ENCODE measurements around the gene BEND7. TPM values are rescaled to one million over a fixed set of nuclear protein-coding genes. Genes with fewer than 3 reads are reported as not detected.
"Not testable (repeated sequence)": the region's sequence is repeated elsewhere in the genome, so short reads cannot be mapped to it uniquely, and the experiment has no call there.

The BEND7 gene, protein sequence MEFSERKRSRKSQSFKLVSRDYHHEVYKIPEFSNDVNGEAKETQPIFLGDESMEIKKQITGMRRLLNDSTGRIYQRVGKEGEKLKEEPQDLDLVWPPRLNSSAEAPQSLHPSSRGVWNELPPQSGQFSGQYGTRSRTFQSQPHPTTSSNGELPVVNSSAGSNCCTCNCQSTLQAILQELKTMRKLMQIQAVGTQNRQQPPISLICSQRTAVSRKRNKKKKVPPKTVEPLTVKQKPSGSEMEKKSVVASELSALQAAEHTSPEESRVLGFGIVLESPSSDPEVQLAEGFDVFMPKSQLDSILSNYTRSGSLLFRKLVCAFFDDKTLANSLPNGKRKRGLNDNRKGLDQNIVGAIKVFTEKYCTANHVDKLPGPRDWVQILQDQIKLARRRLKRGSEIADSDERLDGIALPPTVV
- total RNA-seq = 0.31 TPM

DNA sequence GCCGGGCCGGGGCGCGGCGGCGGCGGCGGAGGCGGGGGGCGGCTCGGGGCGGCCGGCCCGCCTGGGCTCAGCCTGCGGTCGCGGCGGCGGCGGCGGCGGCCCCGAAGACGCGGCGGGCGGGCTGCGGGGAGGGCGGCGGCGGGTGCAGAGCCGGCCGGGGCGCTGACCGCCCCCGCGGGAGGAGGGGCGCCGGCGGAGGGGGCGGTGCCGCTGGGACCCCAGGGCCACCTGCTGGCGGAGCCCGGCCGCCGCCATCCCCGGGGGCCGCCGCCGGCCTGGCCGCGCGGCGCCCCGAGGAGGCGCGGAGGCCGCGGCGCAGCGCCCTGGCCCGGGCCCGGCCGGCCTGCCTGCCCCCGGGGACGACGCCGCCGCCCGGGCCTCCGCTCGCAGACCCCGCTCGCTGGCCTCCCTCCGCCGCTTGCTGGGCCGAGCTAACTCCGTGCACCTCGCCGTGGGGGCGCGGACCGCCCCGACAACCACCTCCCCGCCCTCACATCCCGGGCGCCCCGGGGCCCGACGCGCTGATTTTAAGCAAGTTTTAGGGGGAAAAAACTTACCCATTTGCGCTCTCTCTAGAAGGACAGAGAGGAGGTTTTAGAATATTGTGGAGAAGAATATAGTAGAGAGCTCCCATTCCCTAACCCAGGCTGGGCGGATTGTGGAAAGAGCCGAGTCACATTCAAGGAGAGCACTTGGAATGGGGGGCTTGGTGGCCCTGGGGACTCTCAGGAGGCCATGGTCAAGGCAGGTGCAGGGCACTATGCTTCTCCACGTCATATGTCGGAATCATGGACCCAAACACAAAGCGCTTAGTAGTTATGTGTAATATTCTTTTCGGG is at the start of gene BEND7:
BEND7 (minus strand) TSS at position 140 of the 839 bp plus-strand sequence. CDS start 481 bp downstream, outside the sequence.
- Histone ChIP-seq H3K4me3 (ENCODE audit: low read length) (no peak within 1 kb of the TSS), H3K4me1 (ENCODE audit: insufficient read depth, low read length) (peaks cover 10% of the 10 kb centered on the region), H3K9me3 (ENCODE audit: low read depth, low read length) (no peaks in the 10 kb centered on the region), H3K27me3 (ENCODE audit: insufficient read depth, low read length) (peaks cover 73% of the 10 kb centered on the region)

DNA sequence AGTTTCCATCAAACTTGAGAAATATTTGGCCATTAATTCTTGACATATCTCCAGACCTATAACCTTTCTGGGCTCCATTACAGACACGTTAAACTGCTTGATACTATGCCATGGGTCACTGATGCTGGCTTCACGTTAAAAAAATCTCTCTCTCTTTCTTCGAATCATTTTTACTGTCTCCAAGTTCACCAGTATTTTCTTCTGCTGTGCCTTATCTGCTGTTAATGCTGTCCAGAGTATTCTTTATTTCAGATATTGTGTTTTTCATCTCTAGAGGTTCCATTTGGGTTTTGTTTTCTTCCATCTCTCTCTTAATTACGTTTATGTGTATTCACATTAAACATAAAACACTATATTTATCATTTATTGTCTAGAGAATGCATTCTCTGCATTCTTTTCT is 45.1 kb upstream of the BEND7 start:
- no peaks in the 10 kb centered on the region for H3K27me3 ChIP-seq (ENCODE audit: insufficient read depth, low read length)
- no peaks in the 10 kb centered on the region for H3K9me3 ChIP-seq (ENCODE audit: low read depth, low read length)
- no peaks in the 10 kb centered on the region for H3K4me1 ChIP-seq (ENCODE audit: insufficient read depth, low read length)
- H3K4me3 ChIP-seq (ENCODE audit: low read length) = no peak overlapping the region

DNA sequence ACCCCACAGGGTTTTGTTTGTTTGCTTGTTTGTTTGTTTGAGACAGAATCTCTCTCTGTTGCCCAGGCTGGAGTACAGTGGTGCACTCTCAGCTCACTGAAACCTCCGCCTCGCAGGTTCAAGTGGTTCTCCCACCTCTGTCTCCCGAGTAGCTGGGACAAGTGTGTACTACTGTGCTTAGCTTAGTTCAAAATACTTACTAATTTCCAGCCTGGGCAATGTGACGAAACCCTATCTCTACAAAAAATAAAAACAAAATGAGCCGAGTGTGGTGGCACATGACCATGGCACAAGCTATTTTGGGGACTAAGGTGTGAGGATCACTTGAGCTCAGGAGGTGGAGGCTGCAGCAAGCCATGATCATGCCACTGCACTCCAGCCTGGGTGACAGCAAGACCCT is 42.7 kb upstream of the BEND7 start:
- H3K27me3 ChIP-seq (ENCODE audit: insufficient read depth, low read length) = no peaks in the 10 kb centered on the region
- H3K9me3 ChIP-seq (ENCODE audit: low read depth, low read length) = no peaks in the 10 kb centered on the region
- H3K4me3 ChIP-seq (ENCODE audit: low read length) = no peak overlapping the region
- H3K4me1 ChIP-seq (ENCODE audit: insufficient read depth, low read length) = peaks cover 10% of the 10 kb centered on the region

DNA sequence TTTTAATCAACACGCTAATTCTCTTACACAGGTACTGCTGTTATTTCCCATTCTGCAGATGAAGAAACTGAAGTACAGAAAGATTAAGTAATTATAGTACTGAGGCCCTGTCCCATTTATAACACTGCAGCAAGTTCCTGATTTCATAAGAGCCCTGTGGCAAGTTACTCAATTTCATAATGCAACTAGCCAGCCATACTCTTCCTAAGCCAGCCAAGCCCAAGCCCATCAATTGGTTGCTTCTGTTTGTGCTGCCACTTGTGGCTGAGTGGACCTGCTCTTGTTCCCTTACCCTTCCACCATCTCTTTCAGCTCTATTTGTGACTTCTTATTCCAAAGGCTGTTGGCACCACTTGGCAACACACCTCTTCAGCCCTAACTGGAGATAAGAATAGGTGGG is 38.2 kb upstream of the BEND7 start:
- Histone ChIP-seq H3K4me3 (ENCODE audit: low read length) (no peak overlapping the region), H3K27me3 (ENCODE audit: insufficient read depth, low read length) (no peaks in the 10 kb centered on the region), H3K9me3 (ENCODE audit: low read depth, low read length) (no peaks in the 10 kb centered on the region), H3K4me1 (ENCODE audit: insufficient read depth, low read length) (peaks cover 10% of the 10 kb centered on the region)

DNA sequence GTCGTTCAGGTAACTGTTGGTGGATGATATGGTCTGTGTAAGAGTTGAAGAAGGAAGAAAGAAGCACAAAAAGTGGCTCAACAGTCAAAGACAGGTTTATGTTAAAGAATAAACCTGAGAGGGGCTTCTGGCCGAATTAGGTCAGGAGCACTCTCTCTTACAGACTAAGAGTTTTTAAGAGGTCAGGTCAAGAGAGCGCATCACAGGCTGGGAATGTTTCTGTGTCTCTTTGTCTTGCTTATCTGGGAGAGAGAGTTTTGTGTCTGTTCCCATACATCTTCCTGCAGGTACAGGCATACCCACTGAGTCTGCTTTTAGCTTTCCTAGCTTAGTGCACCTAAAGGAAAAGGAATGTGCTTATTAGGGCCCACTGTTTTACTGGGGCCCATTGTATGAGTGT is 35.8 kb upstream of the BEND7 start:
- Histone ChIP-seq H3K4me3 (ENCODE audit: low read length) (no peak overlapping the region), H3K27me3 (ENCODE audit: insufficient read depth, low read length) (no peaks in the 10 kb centered on the region), H3K4me1 (ENCODE audit: insufficient read depth, low read length) (peaks cover 10% of the 10 kb centered on the region), H3K9me3 (ENCODE audit: low read depth, low read length) (no peaks in the 10 kb centered on the region)

DNA sequence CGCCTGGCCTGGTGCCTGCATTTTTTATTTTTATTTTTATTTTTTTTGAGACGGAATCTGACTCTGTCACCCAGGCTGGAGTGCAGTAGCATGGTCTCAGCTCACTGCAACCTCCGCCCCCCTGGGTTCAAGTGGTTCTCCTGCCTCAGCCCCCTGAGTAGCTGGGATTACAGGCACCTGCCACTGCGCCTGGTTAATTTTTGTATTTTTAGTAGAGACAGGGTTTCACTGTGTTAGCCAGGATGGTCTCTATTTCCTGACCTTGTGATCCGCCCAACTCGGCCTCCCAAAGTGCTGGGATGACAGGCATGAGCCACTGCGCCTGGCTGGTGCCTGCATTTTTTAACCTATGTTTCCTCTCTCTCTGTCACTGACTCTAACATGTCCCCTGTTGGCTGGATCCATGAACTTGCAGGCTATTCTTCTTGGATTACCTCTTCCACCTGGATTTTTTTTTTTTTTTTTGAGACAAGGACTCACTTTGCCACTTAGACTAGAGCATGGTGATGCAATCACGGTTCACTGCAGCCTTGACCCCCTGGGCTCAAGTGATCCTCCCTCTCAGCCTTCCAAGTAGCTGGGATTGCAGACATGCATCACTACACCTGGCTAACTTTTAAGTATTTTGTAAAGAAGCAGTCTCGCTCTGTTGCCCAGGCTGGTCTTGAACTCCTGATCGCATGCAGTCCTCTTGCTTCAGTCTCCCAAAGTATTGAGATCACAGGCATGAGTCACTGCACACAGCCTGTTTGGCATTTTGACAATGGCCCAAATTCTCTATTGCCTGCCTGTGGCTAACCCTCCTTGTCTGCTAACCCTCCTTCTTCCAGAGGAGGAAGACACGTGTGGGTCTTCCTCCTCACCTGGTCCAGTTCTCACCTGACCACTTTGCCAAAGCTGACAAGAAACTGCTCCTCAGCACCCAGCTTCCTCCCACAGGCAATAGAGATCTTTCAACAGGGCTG is 34.9 kb upstream of the BEND7 start:
- Histone ChIP-seq H3K27me3 (ENCODE audit: insufficient read depth, low read length) (no peaks in the 10 kb centered on the region), H3K4me3 (ENCODE audit: low read length) (no peak overlapping the region), H3K4me1 (ENCODE audit: insufficient read depth, low read length) (peaks cover 10% of the 10 kb centered on the region), H3K9me3 (ENCODE audit: low read depth, low read length) (no peaks in the 10 kb centered on the region)

DNA sequence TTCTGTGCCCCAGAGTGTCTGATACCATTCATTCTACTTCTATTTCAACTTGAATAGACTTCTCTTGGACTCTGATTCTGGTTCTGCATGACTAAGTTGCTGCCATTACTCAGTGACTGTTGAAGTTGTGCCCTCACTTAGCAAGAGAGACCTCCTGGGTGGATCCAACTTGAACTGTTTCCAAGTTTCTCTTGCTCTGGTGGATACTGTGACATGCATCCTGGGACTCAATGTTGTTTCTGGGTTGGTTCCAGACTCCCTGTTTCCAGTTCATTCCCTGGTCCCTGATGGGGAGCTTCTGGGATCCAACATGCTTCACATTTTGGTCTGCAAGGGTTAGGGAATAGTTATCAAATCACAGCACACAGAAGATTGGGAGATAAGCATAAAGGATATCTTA is 31.8 kb upstream of the BEND7 start:
- Histone ChIP-seq H3K27me3 (ENCODE audit: insufficient read depth, low read length) (no peaks in the 10 kb centered on the region), H3K4me1 (ENCODE audit: insufficient read depth, low read length) (peaks cover 4% of the 10 kb centered on the region), H3K4me3 (ENCODE audit: low read length) (no peak overlapping the region), H3K9me3 (ENCODE audit: low read depth, low read length) (no peaks in the 10 kb centered on the region)

DNA sequence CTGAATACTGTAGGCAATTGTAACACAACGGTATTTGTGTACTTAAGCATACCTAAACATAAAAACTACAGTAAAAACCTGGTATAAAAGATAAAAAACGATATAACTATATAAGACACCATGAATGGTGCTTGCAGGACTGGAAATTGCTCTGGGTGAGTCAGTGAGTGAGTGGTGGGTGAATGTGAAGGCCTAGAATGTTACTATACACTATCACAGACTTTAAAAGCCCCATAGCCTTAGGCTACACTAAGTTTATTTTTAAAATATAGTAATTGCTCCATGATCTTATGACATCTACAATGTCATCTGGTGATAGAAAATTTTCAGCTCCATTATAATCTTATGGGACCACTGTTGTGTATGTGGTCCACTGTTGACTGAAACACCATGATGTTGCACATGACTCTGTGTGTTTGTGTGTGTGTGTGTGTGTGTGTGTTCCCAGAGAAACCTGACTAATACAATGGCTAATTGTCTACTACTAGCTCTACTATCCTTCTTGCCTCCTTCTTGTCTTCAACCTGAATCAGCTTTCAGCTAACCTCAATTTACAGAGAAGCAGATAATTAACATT is 30.4 kb upstream of the BEND7 start:
- Histone ChIP-seq H3K4me3 (ENCODE audit: low read length) (no peak overlapping the region), H3K4me1 (ENCODE audit: insufficient read depth, low read length) (peaks cover 4% of the 10 kb centered on the region), H3K27me3 (ENCODE audit: insufficient read depth, low read length) (no peaks in the 10 kb centered on the region), H3K9me3 (ENCODE audit: low read depth, low read length) (no peaks in the 10 kb centered on the region)

DNA sequence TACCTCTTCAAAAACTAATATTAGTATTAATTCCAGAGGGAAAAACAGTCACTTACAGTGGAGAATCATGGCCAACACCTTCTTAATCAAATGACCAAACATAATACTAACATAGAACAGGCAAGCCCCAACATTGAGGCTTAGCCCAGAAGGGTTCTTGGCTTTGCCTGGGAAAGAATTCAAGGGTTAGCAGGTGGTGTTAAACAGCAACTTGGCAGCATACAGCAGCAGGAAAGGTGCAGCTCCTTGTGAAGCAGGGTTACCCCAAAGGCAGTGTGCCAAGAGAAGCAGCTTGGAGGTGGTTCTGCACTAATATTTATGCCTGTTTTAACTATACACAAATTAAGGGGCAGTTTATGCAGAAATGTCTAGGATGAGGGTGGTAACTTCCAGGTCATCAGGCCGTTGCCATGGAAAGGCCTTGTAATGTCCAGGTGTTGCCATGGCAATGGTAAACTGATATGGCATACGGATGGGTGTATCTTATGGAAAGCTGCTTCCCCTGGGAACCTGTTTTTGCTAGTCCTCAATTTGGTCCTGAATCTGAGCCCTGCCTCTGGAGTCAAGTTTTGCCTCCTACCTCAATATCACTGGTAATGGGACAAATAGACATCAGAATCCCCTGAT is 27.2 kb upstream of the BEND7 start:
- Histone ChIP-seq H3K4me3 (ENCODE audit: low read length) (no peak overlapping the region), H3K27me3 (ENCODE audit: insufficient read depth, low read length) (peaks cover 4% of the 10 kb centered on the region), H3K4me1 (ENCODE audit: insufficient read depth, low read length) (peaks cover 4% of the 10 kb centered on the region), H3K9me3 (ENCODE audit: low read depth, low read length) (peaks cover 5% of the 10 kb centered on the region)

DNA sequence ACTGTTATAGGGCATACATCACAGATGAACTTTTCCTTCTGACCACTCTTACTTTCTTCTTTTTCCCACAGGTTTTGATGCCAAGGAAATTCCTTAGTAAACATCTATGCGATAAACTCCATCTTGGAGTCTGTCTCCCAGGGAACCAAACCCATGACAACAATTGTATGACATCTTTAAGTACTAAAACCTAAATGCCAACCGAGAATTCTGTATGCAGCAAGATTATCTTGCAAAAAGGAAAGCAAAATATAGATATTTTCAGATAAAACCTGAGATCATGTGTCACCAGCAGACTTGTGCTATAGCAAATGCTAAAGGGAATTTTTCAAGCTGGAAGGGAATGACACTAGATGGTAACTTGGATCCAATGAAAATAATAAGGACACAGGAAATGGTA is 22.0 kb upstream of the BEND7 start:
- Histone ChIP-seq H3K4me3 (ENCODE audit: low read length) (no peak overlapping the region), H3K27me3 (ENCODE audit: insufficient read depth, low read length) (peaks cover 8% of the 10 kb centered on the region), H3K4me1 (ENCODE audit: insufficient read depth, low read length) (no peaks in the 10 kb centered on the region), H3K9me3 (ENCODE audit: low read depth, low read length) (peaks cover 19% of the 10 kb centered on the region)

DNA sequence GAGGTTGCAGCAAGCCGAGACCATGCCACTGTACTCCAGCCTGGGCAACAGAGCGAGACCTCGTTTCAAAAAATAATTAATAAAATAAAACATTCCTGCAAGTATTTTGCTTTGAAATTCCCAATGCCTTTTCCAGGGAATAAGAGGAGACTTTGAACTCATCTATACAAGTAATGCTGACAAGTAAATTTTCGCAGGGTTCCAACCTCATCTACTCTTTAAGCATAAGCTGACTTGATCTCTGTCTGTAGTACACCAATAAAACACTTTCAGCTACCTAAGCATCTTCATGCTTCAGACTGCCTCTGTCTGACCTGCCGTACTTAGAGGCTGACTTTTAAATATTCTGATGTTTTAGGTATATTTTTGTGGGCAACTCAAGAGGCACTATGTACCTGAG is 13.7 kb upstream of the BEND7 start:
- Histone ChIP-seq H3K9me3 (ENCODE audit: low read depth, low read length) (no peaks in the 10 kb centered on the region), H3K27me3 (ENCODE audit: insufficient read depth, low read length) (peaks cover 14% of the 10 kb centered on the region), H3K4me3 (ENCODE audit: low read length) (no peak overlapping the region), H3K4me1 (ENCODE audit: insufficient read depth, low read length) (no peaks in the 10 kb centered on the region)

DNA sequence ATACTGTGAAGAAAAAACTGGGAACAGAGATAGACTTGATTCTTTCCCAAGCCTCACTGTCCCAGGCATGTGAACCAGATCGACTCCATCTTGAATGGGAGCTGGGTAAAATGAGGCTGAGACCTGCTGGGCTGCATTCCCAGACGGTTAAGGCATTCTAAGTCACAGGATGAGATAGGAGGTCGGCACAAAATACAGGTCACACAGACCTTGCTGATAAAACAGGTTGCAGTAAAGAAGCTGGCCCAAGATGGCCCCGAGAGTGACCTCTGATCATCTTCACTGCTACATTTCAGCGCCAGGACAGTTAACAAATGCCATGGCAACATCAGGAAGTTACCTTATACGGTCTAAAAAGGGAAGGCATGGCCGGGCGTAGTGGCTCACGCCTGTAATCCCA is 9.2 kb upstream of the BEND7 start:
- not testable (repeated sequence) for H3K9me3 ChIP-seq (ENCODE audit: low read depth, low read length); H3K4me1 ChIP-seq (ENCODE audit: insufficient read depth, low read length); H3K4me3 ChIP-seq (ENCODE audit: low read length); H3K27me3 ChIP-seq (ENCODE audit: insufficient read depth, low read length)

DNA sequence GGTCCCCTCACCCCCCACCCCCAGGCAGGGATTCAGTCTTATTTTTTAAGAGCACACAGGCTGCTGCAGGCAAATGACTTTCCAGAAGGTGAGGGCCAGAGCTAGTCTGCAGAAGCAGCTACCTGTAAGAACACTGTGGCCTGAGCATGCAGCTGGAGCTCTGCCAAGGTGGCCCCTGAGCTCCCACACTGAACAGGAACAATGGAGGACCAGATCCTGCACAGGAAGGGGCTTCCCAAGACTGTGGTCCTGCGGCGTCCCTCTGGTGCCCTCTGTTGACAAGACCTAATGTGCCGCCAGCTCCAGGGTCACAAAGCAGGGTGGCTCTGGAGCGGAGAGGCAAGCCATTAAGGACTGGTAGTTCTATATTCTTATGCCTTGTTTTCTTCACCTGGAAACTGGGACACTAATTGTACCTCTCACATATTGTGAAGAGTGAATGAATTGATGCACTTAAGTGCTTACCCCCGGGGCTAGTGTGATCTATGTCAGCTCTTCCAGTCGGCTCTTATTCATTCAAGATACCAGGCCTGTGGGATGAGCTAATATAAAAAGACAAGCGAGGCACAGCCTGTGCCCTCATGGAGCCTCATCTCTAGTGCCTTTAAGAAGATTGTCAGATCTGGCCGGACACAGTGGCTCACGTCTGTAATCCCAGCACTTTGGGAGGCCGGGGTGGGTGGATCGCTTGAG is 8.0 kb upstream of the BEND7 start:
- no peaks in the 10 kb centered on the region for H3K9me3 ChIP-seq (ENCODE audit: low read depth, low read length)
- no peak overlapping the region for H3K4me3 ChIP-seq (ENCODE audit: low read length)
- peaks cover 15% of the 10 kb centered on the region for H3K27me3 ChIP-seq (ENCODE audit: insufficient read depth, low read length)
- H3K4me1 ChIP-seq (ENCODE audit: insufficient read depth, low read length) = no peaks in the 10 kb centered on the region

DNA sequence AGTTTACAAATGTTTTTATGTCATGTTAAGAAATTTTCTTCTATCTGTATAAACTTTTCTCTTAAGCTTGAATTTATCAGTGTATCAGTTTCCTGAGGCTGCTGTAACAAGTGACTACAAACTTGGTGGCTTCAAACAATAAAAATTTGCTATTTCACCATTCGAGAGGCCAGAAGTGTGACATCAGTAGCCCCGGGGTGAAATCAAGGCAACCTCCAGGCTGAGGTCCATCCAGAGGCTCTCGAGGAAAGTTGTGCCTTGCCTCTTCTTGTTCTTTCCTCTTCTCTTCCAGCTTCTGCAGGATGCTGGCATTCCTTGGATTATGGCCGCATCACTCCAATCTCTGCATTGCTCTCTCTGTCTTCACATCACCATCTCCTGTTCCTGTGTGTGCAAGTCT is 6.5 kb upstream of the BEND7 start:
- Histone ChIP-seq H3K9me3 (ENCODE audit: low read depth, low read length) (no peaks in the 10 kb centered on the region), H3K27me3 (ENCODE audit: insufficient read depth, low read length) (peaks cover 30% of the 10 kb centered on the region), H3K4me3 (ENCODE audit: low read length) (no peak overlapping the region)

More for the DNA sequence above, 6.5 kb upstream of the BEND7 start:
- no peaks in the 10 kb centered on the region for H3K4me1 ChIP-seq (ENCODE audit: insufficient read depth, low read length)
